ENCODE data around the gene PCSK5. TPM values are rescaled to one million over a fixed set of nuclear protein-coding genes. Genes with fewer than 3 reads are reported as not detected.

Gene PCSK5
- total RNA-seq, 1 donor from 2014 or later = 18.3 TPM

GRCh38 chr9:76114144-76114543, 223.7 kb downstream of the PCSK5 start:
- DNase-seq (ENCODE audit: extremely low spot score, unreplicated experiment) = no peak
- Mint-ChIP-seq H3K36me3 (ENCODE audit: unreplicated experiment) (no peaks in the 10 kb centered on the region), H3K27ac (ENCODE audit: unreplicated experiment) (no peak overlapping the region), H3K4me1 (ENCODE audit: unreplicated experiment) (peaks cover 10% of the 10 kb centered on the region), H3K27me3 (ENCODE audit: unreplicated experiment) (no peaks in the 10 kb centered on the region), H3K9me3 (ENCODE audit: unreplicated experiment) (no peaks in the 10 kb centered on the region), H3K4me3 (ENCODE audit: unreplicated experiment) (no peak overlapping the region)
- no peak for TF ChIP-seq CTCF (IDR thresholded peaks at IDR 0.05)

- H3K4me3 Mint-ChIP-seq (ENCODE audit: unreplicated experiment) = no peak overlapping the region
- no peaks in the 10 kb centered on the region for H3K27me3 Mint-ChIP-seq (ENCODE audit: unreplicated experiment)
- H3K4me1 Mint-ChIP-seq (ENCODE audit: unreplicated experiment) = peaks cover 14% of the 10 kb centered on the region
- H3K36me3 Mint-ChIP-seq (ENCODE audit: unreplicated experiment) = no peaks in the 10 kb centered on the region
- no peaks in the 10 kb centered on the region for H3K9me3 Mint-ChIP-seq (ENCODE audit: unreplicated experiment)
- DNase-seq (ENCODE audit: extremely low spot score, unreplicated experiment) = no peak
- H3K27ac Mint-ChIP-seq (ENCODE audit: unreplicated experiment) = no peak overlapping the region
- no peak for TF ChIP-seq CTCF (IDR thresholded peaks at IDR 0.05)
Observed at GRCh38 chr9:76115396-76115795, 224.9 kb downstream of the PCSK5 start.

GRCh38 chr9:76115982-76116646, 225.6 kb downstream of the PCSK5 start:
- Mint-ChIP-seq H3K36me3 (ENCODE audit: unreplicated experiment) (no peaks in the 10 kb centered on the region), H3K4me3 (ENCODE audit: unreplicated experiment) (no peak overlapping the region), H3K27me3 (ENCODE audit: unreplicated experiment) (no peaks in the 10 kb centered on the region), H3K27ac (ENCODE audit: unreplicated experiment) (no peak overlapping the region), H3K4me1 (ENCODE audit: unreplicated experiment) (peaks cover 14% of the 10 kb centered on the region), H3K9me3 (ENCODE audit: unreplicated experiment) (no peaks in the 10 kb centered on the region)
- TF ChIP-seq CTCF (IDR thresholded peaks at IDR 0.05) = no peak
- no peak for DNase-seq (ENCODE audit: extremely low spot score, unreplicated experiment)

- no peak for DNase-seq (ENCODE audit: extremely low spot score, unreplicated experiment)
- Mint-ChIP-seq H3K9me3 (ENCODE audit: unreplicated experiment) (no peaks in the 10 kb centered on the region), H3K27me3 (ENCODE audit: unreplicated experiment) (no peaks in the 10 kb centered on the region), H3K36me3 (ENCODE audit: unreplicated experiment) (no peaks in the 10 kb centered on the region), H3K4me3 (ENCODE audit: unreplicated experiment) (no peak overlapping the region), H3K4me1 (ENCODE audit: unreplicated experiment) (peaks cover 14% of the 10 kb centered on the region), H3K27ac (ENCODE audit: unreplicated experiment) (no peak overlapping the region)
- TF ChIP-seq CTCF (IDR thresholded peaks at IDR 0.05) = no peak
Observed at GRCh38 chr9:76116913-76117312, 226.4 kb downstream of the PCSK5 start.

- Mint-ChIP-seq H3K36me3 (ENCODE audit: unreplicated experiment) (no peaks in the 10 kb centered on the region), H3K4me3 (ENCODE audit: unreplicated experiment) (no peak overlapping the region), H3K4me1 (ENCODE audit: unreplicated experiment) (no peaks in the 10 kb centered on the region), H3K27ac (ENCODE audit: unreplicated experiment) (no peak overlapping the region), H3K9me3 (ENCODE audit: unreplicated experiment) (no peaks in the 10 kb centered on the region), H3K27me3 (ENCODE audit: unreplicated experiment) (no peaks in the 10 kb centered on the region)
- no peak for DNase-seq (ENCODE audit: extremely low spot score, unreplicated experiment)
- no peak for TF ChIP-seq CTCF (IDR thresholded peaks at IDR 0.05)
Observed at GRCh38 chr9:76127637-76128036, 237.2 kb downstream of the PCSK5 start.
